ENCODE measurements around the gene POLRMT. TPM values are rescaled to one million over a fixed set of nuclear protein-coding genes. Genes with fewer than 3 reads are reported as not detected.

POLRMT gene
- total RNA-seq, 1 experiment from 2014 or later, result 104 TPM

DNA sequence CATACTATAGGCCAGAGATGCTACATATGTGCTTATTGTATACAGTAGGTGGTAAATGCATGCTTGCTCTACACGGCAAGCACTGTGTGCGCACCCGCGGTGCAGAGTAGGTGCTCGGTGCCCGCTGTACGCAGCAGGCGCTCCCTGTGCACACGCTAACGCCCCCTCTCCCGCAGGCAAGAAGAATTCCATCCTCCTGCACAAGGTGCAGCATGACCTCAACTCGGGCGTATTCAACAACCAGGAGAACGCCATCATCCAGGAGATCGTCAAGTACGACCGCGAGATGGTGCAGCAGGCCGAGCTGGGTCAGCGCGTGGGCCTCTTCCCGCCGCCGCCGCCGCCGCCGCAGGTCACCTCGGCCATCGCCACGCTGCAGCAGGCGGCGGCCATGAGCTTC lies 17.7 kb downstream of the POLRMT start:
- H3K27ac ChIP-seq (ENCODE audit: insufficient read length, low read depth, low read length), result no peak overlapping the region
- Mint-ChIP-seq H3K27me3 (ENCODE audit: low read depth) (no peaks in the 10 kb centered on the region), H3K27ac (no peak overlapping the region), H3K4me3 (no peak overlapping the region), H3K9me3 (no peaks in the 10 kb centered on the region), H3K4me1 (peaks cover 3 to 4% of the 10 kb centered on the region in 2 experiments; a peak in 1 of 4 replicates), H3K36me3 (ENCODE audit: insufficient read depth in 1 of 3, low read depth in 3 of 3) (peaks cover 29 to 59% (median 56%) of the 10 kb centered on the region in 3 experiments)
- no peak overlapping the region for H2AFZ ChIP-seq (ENCODE audit: low read length)
- H2BK15ac ChIP-seq (ENCODE audit: low read depth, low read length), result no peak overlapping the region
- TF ChIP-seq, protein P1, sequence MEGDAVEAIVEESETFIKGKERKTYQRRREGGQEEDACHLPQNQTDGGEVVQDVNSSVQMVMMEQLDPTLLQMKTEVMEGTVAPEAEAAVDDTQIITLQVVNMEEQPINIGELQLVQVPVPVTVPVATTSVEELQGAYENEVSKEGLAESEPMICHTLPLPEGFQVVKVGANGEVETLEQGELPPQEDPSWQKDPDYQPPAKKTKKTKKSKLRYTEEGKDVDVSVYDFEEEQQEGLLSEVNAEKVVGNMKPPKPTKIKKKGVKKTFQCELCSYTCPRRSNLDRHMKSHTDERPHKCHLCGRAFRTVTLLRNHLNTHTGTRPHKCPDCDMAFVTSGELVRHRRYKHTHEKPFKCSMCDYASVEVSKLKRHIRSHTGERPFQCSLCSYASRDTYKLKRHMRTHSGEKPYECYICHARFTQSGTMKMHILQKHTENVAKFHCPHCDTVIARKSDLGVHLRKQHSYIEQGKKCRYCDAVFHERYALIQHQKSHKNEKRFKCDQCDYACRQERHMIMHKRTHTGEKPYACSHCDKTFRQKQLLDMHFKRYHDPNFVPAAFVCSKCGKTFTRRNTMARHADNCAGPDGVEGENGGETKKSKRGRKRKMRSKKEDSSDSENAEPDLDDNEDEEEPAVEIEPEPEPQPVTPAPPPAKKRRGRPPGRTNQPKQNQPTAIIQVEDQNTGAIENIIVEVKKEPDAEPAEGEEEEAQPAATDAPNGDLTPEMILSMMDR (conservative IDR thresholded peaks at IDR 0.05), result no peak
- no peak overlapping the region for H3K18ac ChIP-seq (ENCODE audit: insufficient read length, low read depth, low read length)
- no peak overlapping the region for H3K9ac ChIP-seq (ENCODE audit: extremely low read depth, insufficient read length, low read length)
- no peak overlapping the region for H2AK5ac ChIP-seq (ENCODE audit: insufficient read length, low read length)
- no peak overlapping the region for H3T11ph ChIP-seq (ENCODE audit: low read length)
- H3K4me1 ChIP-seq (ENCODE audit: insufficient read depth, low read length), result no peaks in the 10 kb centered on the region
- no peak overlapping the region for H2BK20ac ChIP-seq (ENCODE audit: low read depth, low read length, poor library complexity, severe bottlenecking)
- H3K4me2 ChIP-seq (ENCODE audit: insufficient read depth, insufficient read length, low read length), result no peak overlapping the region
- DNase-seq, result no peak
- H3K79me2 ChIP-seq (ENCODE audit: insufficient read depth, low read length), result no peaks in the 10 kb centered on the region
- H2BK5ac ChIP-seq (ENCODE audit: insufficient read length, low read length), result no peak overlapping the region
- no peak overlapping the region for H4K5ac ChIP-seq (ENCODE audit: insufficient read length, low read depth, low read length)
- H3K4ac ChIP-seq (ENCODE audit: low read depth, low read length), result no peak overlapping the region
- no peak overlapping the region for H3K14ac ChIP-seq (ENCODE audit: insufficient read depth, low read length)
- no peaks in the 10 kb centered on the region for H3K9me3 ChIP-seq (ENCODE audit: control insufficient read depth, low read depth, low read length)
- no peaks in the 10 kb centered on the region for H3K23me2 ChIP-seq (ENCODE audit: insufficient read length, low read depth, low read length, poor library complexity, severe bottlenecking)
- no peaks in the 10 kb centered on the region for H3K27me3 ChIP-seq (ENCODE audit: insufficient read depth, low read length)
- no peaks in the 10 kb centered on the region for H3K79me1 ChIP-seq (ENCODE audit: insufficient read depth, low read depth, low read length, poor library complexity, severe bottlenecking)
- no peak overlapping the region for H2BK120ac ChIP-seq (ENCODE audit: low read depth, low read length, poor library complexity, severe bottlenecking)
- no peak overlapping the region for H3K23ac ChIP-seq (ENCODE audit: insufficient read length, low read depth, low read length)
- H3K56ac ChIP-seq (ENCODE audit: insufficient read length, low read depth, low read length), result no peak overlapping the region
- H4K20me1 ChIP-seq (ENCODE audit: control insufficient read depth, insufficient read depth, insufficient read length), result no peaks in the 10 kb centered on the region
- H4K8ac ChIP-seq (replicated peaks; ENCODE audit: insufficient read length, low read depth, low read length), result no peak overlapping the region
- no peak overlapping the region for H4K91ac ChIP-seq (ENCODE audit: insufficient read length, low read depth, low read length)
- H2BK12ac ChIP-seq (ENCODE audit: insufficient read length, low read depth, low read length), result no peak overlapping the region
- WGBS (ENCODE audit: extremely low coverage, insufficient read length, low lambda C conversion rate), result no CpG with 5 or more reads among the region's 33 CpGs
